ENCODE data around the gene SEC14L3. TPM values are rescaled to one million over a fixed set of nuclear protein-coding genes. Genes with fewer than 3 reads are reported as not detected.

The SEC14L3 gene
- total RNA-seq, 1 donor from 2014 or later, result not detected

DNA sequence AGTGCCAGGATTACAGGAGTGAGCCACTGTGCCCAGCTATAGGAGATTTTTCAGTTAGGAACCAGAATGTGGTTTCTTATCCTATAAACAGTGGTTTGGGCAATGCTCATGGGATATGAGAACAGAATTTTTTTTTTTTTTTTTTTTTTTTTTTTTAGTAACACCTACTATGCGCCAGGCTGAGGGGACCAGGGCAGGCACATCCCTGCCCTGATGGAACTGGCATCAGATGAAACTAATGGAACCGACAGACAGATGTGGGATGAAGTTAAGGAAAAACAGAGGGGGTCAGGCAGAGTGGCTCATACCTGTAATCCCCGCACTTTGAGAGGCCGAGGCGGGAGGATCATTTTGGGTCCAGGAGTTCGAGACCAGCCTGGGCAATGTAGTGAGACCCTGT lies 28.8 kb upstream of the SEC14L3 start:
- no peak for DNase-seq (ENCODE audit: low read depth)
- TF ChIP-seq CTCF (conservative IDR thresholded peaks at IDR 0.05; ENCODE audit: low read depth, low read length), result no peak
- H3K4me3 ChIP-seq (ENCODE audit: low read depth, low read length), result no peak overlapping the region

DNA sequence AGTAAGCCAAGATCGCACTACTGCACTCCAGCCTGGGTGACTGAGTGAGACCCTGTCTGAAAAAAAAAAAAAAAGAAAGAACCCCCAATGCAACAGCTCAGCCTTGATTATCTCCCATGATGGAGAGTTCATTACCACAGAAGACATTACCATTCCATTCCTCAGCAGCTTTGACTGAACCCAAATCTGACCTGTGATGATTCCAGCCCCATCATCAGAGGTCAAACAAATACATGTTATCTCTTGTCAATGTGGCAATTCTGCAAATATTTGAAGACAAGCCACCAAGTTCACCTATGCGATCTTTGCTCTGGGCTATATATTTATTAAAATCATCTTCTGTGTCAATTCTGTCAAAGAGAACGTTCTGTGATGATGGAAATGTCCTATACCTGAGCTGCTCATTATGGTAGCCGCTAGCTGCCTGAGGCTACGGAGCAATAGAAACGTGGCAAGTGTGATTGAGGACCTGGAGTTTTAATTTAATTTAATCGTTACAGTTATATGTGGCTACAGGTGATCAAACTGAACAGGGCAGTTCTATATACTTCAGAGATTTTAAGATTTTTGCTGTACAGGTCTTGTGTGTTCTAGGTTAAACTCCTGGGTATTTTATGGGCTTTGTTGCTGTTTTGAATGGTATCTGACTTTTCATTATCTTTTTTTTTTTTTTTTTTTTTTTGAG lies 25.8 kb upstream of the SEC14L3 start:
- TF ChIP-seq CTCF (conservative IDR thresholded peaks at IDR 0.05; ENCODE audit: low read depth, low read length), result no peak
- H3K4me3 ChIP-seq (ENCODE audit: low read depth, low read length), result no peak overlapping the region
- DNase-seq (ENCODE audit: low read depth), result no peak

- no peak for DNase-seq (ENCODE audit: low read depth)
- TF ChIP-seq CTCF (conservative IDR thresholded peaks at IDR 0.05; ENCODE audit: low read depth, low read length), result no peak
- no peak overlapping the region for H3K4me3 ChIP-seq (ENCODE audit: low read depth, low read length)
Observed at GRCh38 chr22:30495041-30495784, 23.4 kb upstream of the SEC14L3 start.

DNA sequence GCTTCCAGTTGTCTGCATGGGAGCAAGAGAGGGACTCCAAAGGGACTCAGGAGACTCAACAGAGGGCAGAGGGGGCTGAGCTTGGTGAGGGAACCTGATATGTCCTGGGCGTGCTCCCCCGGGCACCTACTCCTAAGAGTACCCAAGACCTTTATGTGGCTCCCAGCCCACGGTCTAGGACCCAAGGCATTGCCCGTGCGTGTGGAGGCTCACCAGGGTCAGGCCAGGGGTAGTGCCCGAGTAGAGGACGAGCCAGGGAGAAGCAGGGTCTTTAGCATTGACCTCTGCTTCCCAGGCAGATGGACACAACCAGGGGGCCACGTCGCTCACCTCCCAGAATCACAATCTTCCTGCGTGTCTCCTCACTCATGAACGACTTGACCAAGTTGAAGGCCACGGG lies 20.3 kb upstream of the SEC14L3 start:
- TF ChIP-seq CTCF (conservative IDR thresholded peaks at IDR 0.05; ENCODE audit: low read depth, low read length), result no peak
- H3K4me3 ChIP-seq (ENCODE audit: low read depth, low read length), result no peak overlapping the region
- DNase-seq (ENCODE audit: low read depth), result no peak

DNA sequence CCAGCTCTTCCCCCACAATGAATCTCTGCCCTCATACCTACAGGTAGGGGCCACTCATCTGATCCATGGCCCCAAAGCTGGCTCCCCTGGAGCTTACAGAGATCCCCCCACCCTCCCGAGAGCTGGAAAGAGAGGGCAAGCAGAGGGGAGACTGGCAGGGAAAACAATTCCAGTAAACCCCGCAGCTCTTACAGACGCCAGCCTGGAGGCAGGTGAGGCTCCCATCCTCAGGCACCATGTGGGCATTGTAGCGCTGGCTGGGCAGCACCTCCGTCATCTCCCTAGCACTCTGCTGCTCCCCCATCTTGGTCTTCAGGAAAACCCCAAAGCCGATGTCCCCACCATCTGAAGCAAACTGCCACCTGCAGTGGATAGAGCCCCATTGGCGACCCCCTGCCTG lies 19.6 kb upstream of the SEC14L3 start:
- H3K4me3 ChIP-seq (ENCODE audit: low read depth, low read length), result no peak overlapping the region
- TF ChIP-seq CTCF (conservative IDR thresholded peaks at IDR 0.05; ENCODE audit: low read depth, low read length), result no peak
- DNase-seq (ENCODE audit: low read depth), result no peak

GRCh38 chr22:30490399-30490798 lies 18.6 kb upstream of the SEC14L3 start:
- TF ChIP-seq CTCF (conservative IDR thresholded peaks at IDR 0.05; ENCODE audit: low read depth, low read length), result no peak
- no peak for DNase-seq (ENCODE audit: low read depth)
- no peak overlapping the region for H3K4me3 ChIP-seq (ENCODE audit: low read depth, low read length)

GRCh38 chr22:30488121-30488520 lies 16.3 kb upstream of the SEC14L3 start:
- DNase-seq (ENCODE audit: low read depth), result no peak
- TF ChIP-seq CTCF (conservative IDR thresholded peaks at IDR 0.05; ENCODE audit: low read depth, low read length), result no peak

More at GRCh38 chr22:30488121-30488520, 16.3 kb upstream of the SEC14L3 start:
- H3K4me3 ChIP-seq (ENCODE audit: low read depth, low read length), result no peak overlapping the region

Data from epithelial cell of proximal tubule (primary cell).